SU-DHL-6 (cell line): ENCODE data around the gene AKAP1.

Source experiments
- CTCF ChIP-seq: fragments of 200-600 bp; sonication (generic); IDR thresholded peaks from one replicate; pipeline ENCODE4 v1.5.1; 2017; ENCODE audit warnings: antibody characterized with exemption, mild to moderate bottlenecking, low read length, moderate library complexity; ENCODE audit not compliant: insufficient read depth, poor library complexity, severe bottlenecking
- EZH2phosphoT487 ChIP-seq: fragments of 200-600 bp; sonication (generic), shearing (Covaris generic); conservative IDR thresholded peaks from 2 replicates; pipeline ENCODE4 v1.6.1; 2018; ENCODE audit warnings: mild to moderate bottlenecking, antibody characterized with exemption, low read length, moderate library complexity, mixed read lengths

GRCh38 chr17:57117798-57118197 lies 32.8 kb downstream of the AKAP1 start:
- TF ChIP-seq CTCF (no peak), EZH2phosphoT487 (no peak)
